Prostate gland (tissue), 2 donors: ENCODE data around the gene IGF2.

Experiments
- POLR2A ChIP-seq: fragments of 450-650 bp; IDR thresholded peaks from one replicate; pipeline ENCODE4 v1.6.1; 2016; ENCODE audit warnings: antibody characterized with exemption, mild to moderate bottlenecking
- TF ChIP-seq, protein P1 (sequence below), 4 experiments: fragments of 200-600 bp in 2 of 4; fragments of 450-650 bp in 2 of 4; sonication (generic) in 2 of 4; IDR thresholded peaks; 1 replicate in 3 of 4; 2 replicates in 1 of 4; pipeline ENCODE4 v1.5.1; 2016 to 2019; ENCODE audit warnings: antibody characterized with exemption in 4 of 4, mild to moderate bottlenecking in 2 of 4, moderate library complexity in 2 of 4

DNA sequence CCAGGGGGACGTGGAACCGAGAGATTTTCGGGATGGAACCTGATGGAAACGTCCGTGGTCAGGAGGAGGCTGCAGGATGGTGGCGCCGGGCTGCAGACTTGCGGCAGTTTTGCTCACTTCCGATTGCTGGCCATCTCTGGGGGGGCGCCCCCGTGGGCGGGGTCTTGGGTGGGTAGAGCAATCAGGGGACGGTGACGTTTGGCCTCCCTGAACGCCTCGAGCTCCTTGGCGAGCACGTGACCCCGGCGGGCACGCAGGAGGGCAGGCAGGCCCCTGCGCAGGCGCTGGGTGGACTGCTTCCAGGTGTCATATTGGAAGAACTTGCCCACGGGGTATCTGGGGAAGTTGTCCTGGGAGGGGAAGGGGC lies 6.3 kb downstream of the IGF2 start:
- TF ChIP-seq, protein P1, sequence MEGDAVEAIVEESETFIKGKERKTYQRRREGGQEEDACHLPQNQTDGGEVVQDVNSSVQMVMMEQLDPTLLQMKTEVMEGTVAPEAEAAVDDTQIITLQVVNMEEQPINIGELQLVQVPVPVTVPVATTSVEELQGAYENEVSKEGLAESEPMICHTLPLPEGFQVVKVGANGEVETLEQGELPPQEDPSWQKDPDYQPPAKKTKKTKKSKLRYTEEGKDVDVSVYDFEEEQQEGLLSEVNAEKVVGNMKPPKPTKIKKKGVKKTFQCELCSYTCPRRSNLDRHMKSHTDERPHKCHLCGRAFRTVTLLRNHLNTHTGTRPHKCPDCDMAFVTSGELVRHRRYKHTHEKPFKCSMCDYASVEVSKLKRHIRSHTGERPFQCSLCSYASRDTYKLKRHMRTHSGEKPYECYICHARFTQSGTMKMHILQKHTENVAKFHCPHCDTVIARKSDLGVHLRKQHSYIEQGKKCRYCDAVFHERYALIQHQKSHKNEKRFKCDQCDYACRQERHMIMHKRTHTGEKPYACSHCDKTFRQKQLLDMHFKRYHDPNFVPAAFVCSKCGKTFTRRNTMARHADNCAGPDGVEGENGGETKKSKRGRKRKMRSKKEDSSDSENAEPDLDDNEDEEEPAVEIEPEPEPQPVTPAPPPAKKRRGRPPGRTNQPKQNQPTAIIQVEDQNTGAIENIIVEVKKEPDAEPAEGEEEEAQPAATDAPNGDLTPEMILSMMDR (IDR thresholded peaks at IDR 0.05), result no peak
- TF ChIP-seq POLR2A, result no peak
